Posterior cingulate gyrus (tissue), 11 donors: Measurements from ENCODE around the gene ST6GALNAC3.

Source experiments
- DNase-seq, 10 donors: peaks; one replicate each; pipeline versions ENCODE4 v3.0.0 to v3.0.0-alpha.2; 2020 to 2021; ENCODE audit warnings: mixed read lengths in 3 of 10
- intact Hi-C: fragments of 100-400 bp; cut with DNase I; formaldehyde crosslinking; loops from one replicate; pipeline ENCODE4 v1.15.1; 2023

Gene ST6GALNAC3

DNA sequence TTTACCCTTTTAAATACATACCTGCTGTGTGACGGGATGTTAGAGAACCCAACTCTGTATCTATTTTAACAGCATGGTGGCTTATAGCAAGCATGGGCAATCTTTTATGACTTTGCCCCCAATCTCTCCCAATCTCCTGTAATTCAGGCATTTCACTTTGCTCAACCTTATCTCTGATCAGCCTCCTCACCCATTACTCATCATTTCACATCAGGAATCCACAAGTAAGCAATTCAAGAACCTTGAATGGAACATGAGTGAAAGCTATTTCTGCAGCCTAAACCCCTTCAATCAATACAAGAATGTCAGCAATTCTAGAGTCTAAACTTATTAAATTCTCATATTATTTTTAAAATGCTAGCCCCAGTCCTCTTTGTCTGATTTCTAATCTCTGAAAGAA is 199.8 kb downstream of the ST6GALNAC3 start:
- intact Hi-C loops, result no loop called here
- DNase-seq, result no peak

- intact Hi-C loops, result no loop called here
- DNase-seq, result no peak
Measured at GRCh38 chr1:76274718-76275117, 200.2 kb downstream of the ST6GALNAC3 start.

DNA sequence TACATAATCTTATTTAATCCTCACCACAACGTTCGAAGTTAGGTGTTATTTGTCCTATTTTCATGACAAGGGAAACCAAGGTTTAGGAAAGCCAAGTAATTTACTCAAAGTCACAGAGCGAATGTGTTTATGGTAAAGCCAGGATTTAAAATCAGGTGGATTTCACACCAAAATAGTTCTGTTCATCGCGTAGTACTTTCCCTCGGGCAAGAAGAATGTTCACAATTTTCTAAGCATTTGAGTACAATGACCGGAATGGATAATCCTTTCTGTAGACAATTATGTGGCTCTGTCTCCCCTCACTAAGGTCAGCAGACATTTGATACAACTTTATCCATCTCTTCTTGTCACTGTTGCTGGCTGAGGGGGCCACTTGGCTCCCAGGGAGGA is 204.2 kb downstream of the ST6GALNAC3 start:
- intact Hi-C loops, result no loop called here
- no peak for DNase-seq

DNA sequence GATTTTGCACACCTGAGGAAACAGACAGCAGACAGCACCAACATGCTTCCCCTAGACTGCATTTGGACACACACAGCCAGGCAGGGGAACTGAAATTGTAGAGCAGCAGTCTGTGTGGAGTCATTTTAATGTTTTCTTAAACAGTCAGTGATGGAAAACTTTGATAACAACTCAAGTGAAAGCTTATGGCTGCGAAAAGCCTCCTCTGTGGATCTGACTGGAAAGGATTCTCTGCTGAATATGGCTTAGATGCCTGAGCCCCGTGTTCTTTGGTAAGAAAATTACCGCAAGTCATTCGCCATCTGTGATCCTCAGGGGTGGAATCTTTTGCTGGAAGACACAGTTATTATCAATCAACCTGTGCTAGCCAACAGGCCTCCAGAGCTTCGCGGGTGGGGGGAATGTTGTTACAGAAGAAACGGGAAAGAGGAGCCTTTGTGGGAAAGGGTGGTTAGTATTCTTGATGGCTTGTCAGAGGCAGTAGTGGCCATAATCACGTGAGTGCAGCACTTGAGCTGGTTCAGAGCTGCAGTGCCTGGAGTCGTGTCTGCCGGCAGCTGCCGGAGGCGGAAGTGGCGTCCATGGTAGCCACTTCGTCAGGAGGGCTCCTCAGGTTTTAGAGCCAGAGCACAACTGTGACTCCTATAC is 204.7 kb downstream of the ST6GALNAC3 start:
- peak in 3 of 10 donors; percentile 48 to 79 (median 64) for DNase-seq
- intact Hi-C loops, result no loop called here

GRCh38 chr1:76281306-76281705 is 206.8 kb downstream of the ST6GALNAC3 start:
- intact Hi-C loops, result no loop called here

DNA sequence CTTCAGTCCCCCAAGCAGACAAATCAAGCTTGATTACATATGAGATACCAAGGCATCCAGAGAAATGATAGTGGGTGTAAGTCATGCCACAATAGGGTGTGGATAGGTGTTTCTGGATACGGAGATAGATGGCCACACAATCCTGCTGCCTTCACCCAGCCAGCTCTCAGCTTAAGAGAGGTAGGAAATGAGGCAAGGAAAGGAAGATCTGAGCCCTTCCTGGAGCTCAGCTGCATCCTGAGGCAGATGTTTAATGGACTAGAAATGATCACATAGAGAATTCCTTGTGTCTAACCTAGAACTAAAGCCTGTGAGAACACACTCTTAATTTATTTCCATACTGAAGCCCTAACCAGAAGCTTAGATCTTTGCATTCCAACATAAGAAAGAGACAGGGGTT is 210.3 kb downstream of the ST6GALNAC3 start:
- no peak for DNase-seq
- intact Hi-C loops, result no loop called here

More at GRCh38 chr1:76281306-76281705, 206.8 kb downstream of the ST6GALNAC3 start:
- DNase-seq, result peak in 9 of 10 donors; percentile 34 to 94 (median 65)

DNA sequence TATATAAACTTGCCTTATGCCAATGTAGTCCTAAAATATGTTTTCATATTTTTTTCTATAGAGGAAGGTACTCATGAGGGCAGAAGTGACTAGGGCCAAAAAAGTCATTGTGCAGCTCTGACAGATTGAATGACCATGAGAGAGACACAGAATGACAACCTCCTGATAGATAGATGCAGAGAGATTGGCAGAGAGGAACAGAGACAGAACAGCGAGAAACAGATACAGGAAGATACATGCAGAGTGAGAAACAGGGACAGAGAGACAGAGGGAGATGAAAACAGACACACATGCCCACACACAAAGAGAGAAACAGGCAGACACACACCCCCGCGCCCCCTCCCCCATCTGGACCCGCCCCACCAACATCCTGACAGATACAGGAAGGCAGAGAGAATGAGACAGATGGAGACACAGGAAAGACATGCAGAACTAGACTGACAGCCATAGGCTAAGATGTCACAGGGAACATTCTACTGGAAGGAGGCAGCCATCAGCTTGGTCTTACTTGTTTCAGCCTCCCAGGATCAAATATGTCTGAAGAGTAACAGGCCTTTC is 211.1 kb downstream of the ST6GALNAC3 start:
- no peak for DNase-seq
- intact Hi-C loops, result no loop called here

- no peak for DNase-seq
- intact Hi-C loops, result no loop called here
Measured at GRCh38 chr1:76287917-76288316, 213.4 kb downstream of the ST6GALNAC3 start.

- DNase-seq, result no peak
- intact Hi-C loops, result no loop called here
Measured at GRCh38 chr1:76288758-76289483, 214.4 kb downstream of the ST6GALNAC3 start.

- DNase-seq, result no peak
- intact Hi-C loops, result no loop called here
Measured at GRCh38 chr1:76289692-76290091, 215.1 kb downstream of the ST6GALNAC3 start.

- intact Hi-C loops, result no loop called here
- DNase-seq, result no peak
Measured at GRCh38 chr1:76290271-76290670, 215.7 kb downstream of the ST6GALNAC3 start.

DNA sequence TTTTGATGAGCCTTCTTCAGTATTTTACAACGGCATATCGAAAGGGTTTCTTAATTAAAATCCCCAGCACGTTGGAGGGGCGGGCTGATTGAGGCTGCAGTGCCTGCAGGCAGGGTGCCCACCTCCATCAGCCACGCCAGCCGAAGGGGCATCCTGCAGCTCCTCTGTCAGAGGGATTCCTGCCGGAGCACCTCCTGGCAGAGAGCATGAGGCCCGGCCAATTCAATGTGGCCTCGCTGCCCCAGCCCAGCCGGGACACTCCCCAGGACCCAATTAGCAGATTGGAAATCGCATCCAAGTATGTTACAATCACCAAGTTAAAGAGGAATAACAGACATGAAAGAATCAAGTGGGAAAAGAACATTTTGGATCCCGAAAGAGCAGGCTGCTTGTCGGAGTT is 216.6 kb downstream of the ST6GALNAC3 start:
- intact Hi-C loops, result no loop called here
- peak in 6 of 10 donors; percentile 7 to 86 (median 56) for DNase-seq

- no peak for DNase-seq
Measured at GRCh38 chr1:76291737-76292136, 217.2 kb downstream of the ST6GALNAC3 start.

GRCh38 chr1:76292418-76293184 is 218.1 kb downstream of the ST6GALNAC3 start:
- no peak for DNase-seq

More at GRCh38 chr1:76291737-76292136, 217.2 kb downstream of the ST6GALNAC3 start:
- intact Hi-C loops, result no loop called here

DNA sequence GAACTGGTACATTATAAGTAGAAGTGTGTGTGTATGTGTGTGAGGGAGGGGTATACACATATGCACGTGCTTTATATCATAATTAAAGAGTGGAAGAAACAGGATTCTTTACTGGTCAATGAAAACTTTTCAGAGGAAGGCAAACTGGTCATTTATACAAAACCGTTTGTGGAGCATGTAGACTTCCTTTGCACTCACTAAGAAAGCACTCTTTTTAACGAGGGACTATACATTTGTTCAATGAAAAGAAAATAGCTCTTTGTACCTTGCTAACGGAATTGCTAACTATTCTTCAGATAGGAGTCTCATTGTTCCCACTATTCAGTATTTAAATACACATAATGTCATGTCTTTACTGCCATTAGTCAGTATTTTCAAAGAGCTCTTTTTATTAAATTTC is 219.3 kb downstream of the ST6GALNAC3 start:
- intact Hi-C loops, result no loop called here
- no peak for DNase-seq

More at GRCh38 chr1:76292418-76293184, 218.1 kb downstream of the ST6GALNAC3 start:
- intact Hi-C loops, result no loop called here

DNA sequence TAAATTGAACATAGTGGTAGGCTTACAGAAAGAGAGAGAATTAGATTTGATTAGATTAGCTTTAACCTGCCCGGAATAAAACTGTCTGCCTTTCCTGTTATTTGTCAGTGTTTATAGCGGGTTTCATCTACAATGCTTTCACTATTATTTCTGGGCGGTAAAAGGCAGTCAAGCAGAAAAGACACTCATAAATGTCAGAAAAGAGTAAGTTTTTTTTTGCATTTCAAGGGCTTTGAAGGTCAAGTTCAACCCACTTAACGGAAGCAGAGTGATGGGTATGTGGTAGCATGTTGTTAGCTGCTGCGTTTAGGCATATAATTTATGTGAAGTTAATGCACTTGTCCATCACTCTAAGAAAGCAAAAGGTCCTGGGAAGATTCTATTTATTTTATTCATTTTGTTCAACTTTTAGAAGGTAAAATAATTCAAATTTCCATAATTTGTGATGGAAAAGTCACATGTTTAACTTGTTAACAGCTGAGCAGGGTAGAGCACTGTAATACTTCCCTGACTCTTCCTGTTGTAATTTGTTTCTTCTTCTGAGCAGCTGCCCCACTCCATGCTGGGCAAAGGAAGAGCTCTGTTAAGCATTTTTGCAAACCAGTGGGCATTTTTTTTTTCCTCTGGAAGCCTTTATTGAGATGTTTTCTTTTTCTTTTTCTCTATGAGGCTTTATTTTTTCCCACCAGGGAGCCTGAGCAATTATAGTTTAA is 220.1 kb downstream of the ST6GALNAC3 start:
- no peak for DNase-seq
- intact Hi-C loops, result no loop called here

- intact Hi-C loops, result no loop called here
- DNase-seq, result no peak
Measured at GRCh38 chr1:76298399-76298798, 223.9 kb downstream of the ST6GALNAC3 start.

GRCh38 chr1:76299036-76299435 is 224.5 kb downstream of the ST6GALNAC3 start:
- no peak for DNase-seq
- intact Hi-C loops, result no loop called here

- intact Hi-C loops, result no loop called here
- no peak for DNase-seq
Measured at GRCh38 chr1:76300556-76300955, 226.0 kb downstream of the ST6GALNAC3 start.

- intact Hi-C loops, result no loop called here
Measured at GRCh38 chr1:76302711-76303339, 228.3 kb downstream of the ST6GALNAC3 start.

More at GRCh38 chr1:76302711-76303339, 228.3 kb downstream of the ST6GALNAC3 start:
- no peak for DNase-seq
